Smooth muscle cell of bladder (primary cell): ENCODE results near the gene PLCL2. TPM values are rescaled to one million over a fixed set of nuclear protein-coding genes. Genes with fewer than 3 reads are reported as not detected.

Experiments used
- total RNA-seq: library from RNA; depleted of rRNA; stranded (reverse); fragments of >200 nt; gene quantifications from 2 replicates; pipeline ENCODE4 v1.2.3, GENCODE V29; 2014

PLCL2 gene
- 5.7 and 7.4 TPM in 2 replicates for total RNA-seq

GRCh38 chr3:16884748-16885592 lies at the start of gene PLCL2:
PLCL2 (plus strand) TSS chr3:16884955; CDS start chr3:16885040, 85 bp downstream.

